ENCODE measurements around the gene RAB7A.

DNA sequence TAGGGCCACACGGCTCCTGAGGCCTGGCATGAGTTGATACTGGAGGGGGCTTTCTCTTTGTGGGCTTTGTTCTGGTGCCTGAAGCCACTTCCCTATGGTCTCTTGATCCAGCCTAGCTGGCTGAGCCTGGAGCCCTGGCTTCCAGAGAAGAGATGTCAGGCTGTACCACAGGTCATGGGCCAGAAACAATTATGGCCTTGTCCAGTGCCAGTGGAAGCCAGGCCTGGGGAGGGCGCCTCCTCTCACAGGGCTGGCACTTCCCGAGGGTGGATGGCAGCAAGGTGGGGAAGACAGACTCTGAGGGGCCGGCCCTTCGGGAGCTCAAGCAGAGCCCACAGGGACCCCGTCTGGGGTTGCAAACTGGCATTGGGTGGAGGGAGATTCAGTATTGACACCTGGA, 118.5 kb downstream of the RAB7A start:
- TF ChIP-seq, protein P1, sequence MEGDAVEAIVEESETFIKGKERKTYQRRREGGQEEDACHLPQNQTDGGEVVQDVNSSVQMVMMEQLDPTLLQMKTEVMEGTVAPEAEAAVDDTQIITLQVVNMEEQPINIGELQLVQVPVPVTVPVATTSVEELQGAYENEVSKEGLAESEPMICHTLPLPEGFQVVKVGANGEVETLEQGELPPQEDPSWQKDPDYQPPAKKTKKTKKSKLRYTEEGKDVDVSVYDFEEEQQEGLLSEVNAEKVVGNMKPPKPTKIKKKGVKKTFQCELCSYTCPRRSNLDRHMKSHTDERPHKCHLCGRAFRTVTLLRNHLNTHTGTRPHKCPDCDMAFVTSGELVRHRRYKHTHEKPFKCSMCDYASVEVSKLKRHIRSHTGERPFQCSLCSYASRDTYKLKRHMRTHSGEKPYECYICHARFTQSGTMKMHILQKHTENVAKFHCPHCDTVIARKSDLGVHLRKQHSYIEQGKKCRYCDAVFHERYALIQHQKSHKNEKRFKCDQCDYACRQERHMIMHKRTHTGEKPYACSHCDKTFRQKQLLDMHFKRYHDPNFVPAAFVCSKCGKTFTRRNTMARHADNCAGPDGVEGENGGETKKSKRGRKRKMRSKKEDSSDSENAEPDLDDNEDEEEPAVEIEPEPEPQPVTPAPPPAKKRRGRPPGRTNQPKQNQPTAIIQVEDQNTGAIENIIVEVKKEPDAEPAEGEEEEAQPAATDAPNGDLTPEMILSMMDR (conservative IDR thresholded peaks at IDR 0.05 in 1 of 2, IDR thresholded peaks at IDR 0.05 in 1 of 2; ENCODE audit: low read depth in 1 of 2, low read length in 2 of 2) = no peak
- no peak for TF ChIP-seq EZH2 (IDR thresholded peaks at IDR 0.05; ENCODE audit: low read length, missing control alignments)

Data from fibroblast of lung (primary cell).